GM18505 (cell line): ENCODE data around the gene ARHGAP24.
"Not testable (repeated sequence)": the region's sequence is repeated elsewhere in the genome, so short reads cannot be mapped to it uniquely, and the experiment has no call there.

Experiments
- ATAC-seq: cut with Tn5 transposase; IDR thresholded peaks from one replicate; pipeline ENCODE4 v1.9.1; 2021; ENCODE audit not compliant: unreplicated experiment
- POLR2A ChIP-seq: IDR thresholded peaks from 4 replicates; pipeline ENCODE4 v1.6.1; 2011; ENCODE audit warnings: borderline replicate concordance; ENCODE audit not compliant: insufficient read depth, insufficient read length; ENCODE audit errors: extremely low read depth

The ARHGAP24 gene

GRCh38 chr4:85650908-85651307 is 176.0 kb downstream of the ARHGAP24 start:
- no peak for ATAC-seq
- TF ChIP-seq POLR2A, result no peak

- no peak for TF ChIP-seq POLR2A
Measured at GRCh38 chr4:85656759-85657505, 182.0 kb downstream of the ARHGAP24 start.

GRCh38 chr4:85658766-85659439 is 184.0 kb downstream of the ARHGAP24 start:
- no peak for TF ChIP-seq POLR2A
- no peak for ATAC-seq

More at GRCh38 chr4:85656759-85657505, 182.0 kb downstream of the ARHGAP24 start:
- no peak for ATAC-seq

GRCh38 chr4:85659610-85660218 is 184.8 kb downstream of the ARHGAP24 start:
- TF ChIP-seq POLR2A, result no peak
- no peak for ATAC-seq

- not testable (repeated sequence) for ATAC-seq
Measured at GRCh38 chr4:85666625-85667024, 191.7 kb downstream of the ARHGAP24 start.

- TF ChIP-seq POLR2A, result no peak
- no peak for ATAC-seq
Measured at GRCh38 chr4:85669204-85669603, 194.3 kb downstream of the ARHGAP24 start.

GRCh38 chr4:85669992-85670548 is 195.1 kb downstream of the ARHGAP24 start:
- no peak for TF ChIP-seq POLR2A
- no peak for ATAC-seq

- TF ChIP-seq POLR2A, result no peak
- ATAC-seq, result no peak
Measured at GRCh38 chr4:85671120-85671519, 196.2 kb downstream of the ARHGAP24 start.

GRCh38 chr4:85672116-85672515 is 197.2 kb downstream of the ARHGAP24 start:
- no peak for ATAC-seq

GRCh38 chr4:85672959-85673358 is 198.0 kb downstream of the ARHGAP24 start:
- TF ChIP-seq POLR2A, result no peak
- no peak for ATAC-seq

More at GRCh38 chr4:85672116-85672515, 197.2 kb downstream of the ARHGAP24 start:
- TF ChIP-seq POLR2A, result no peak

- no peak for TF ChIP-seq POLR2A
- ATAC-seq, result no peak
Measured at GRCh38 chr4:85673540-85673939, 198.6 kb downstream of the ARHGAP24 start.

GRCh38 chr4:85675076-85676049 is 200.4 kb downstream of the ARHGAP24 start:
- ATAC-seq, result no peak
- no peak for TF ChIP-seq POLR2A
